GM18870 (cell line): ENCODE measurements around the gene LRRC8E.
"Not testable (repeated sequence)": the region's sequence is repeated elsewhere in the genome, so short reads cannot be mapped to it uniquely, and the experiment has no call there.

ENCODE experiments used
- ATAC-seq: cut with Tn5 transposase; IDR thresholded peaks from one replicate; pipeline ENCODE4 v1.9.1; 2021; ENCODE audit warnings: moderate library complexity; ENCODE audit not compliant: unreplicated experiment

The LRRC8E gene

GRCh38 chr19:7853770-7854128 lies 34.6 kb upstream of the LRRC8E start:
- ATAC-seq = no peak

GRCh38 chr19:7855426-7856108 lies 32.7 kb upstream of the LRRC8E start:
- no peak for ATAC-seq

GRCh38 chr19:7856109-7856591 lies 32.2 kb upstream of the LRRC8E start:
- no peak for ATAC-seq

GRCh38 chr19:7856679-7857663 lies 31.3 kb upstream of the LRRC8E start:
- ATAC-seq = no peak

- ATAC-seq = no peak
These were observed 30.6 kb upstream of the LRRC8E start for GRCh38 chr19:7857727-7858108.

GRCh38 chr19:7858109-7858770 lies 30.1 kb upstream of the LRRC8E start:
- ATAC-seq = no peak

- ATAC-seq = not testable (repeated sequence)
These were observed 29.2 kb upstream of the LRRC8E start for GRCh38 chr19:7859087-7859486.

GRCh38 chr19:7859831-7860713 lies 28.2 kb upstream of the LRRC8E start:
- no peak for ATAC-seq

GRCh38 chr19:7860714-7861618 lies 27.3 kb upstream of the LRRC8E start:
- no peak for ATAC-seq

- ATAC-seq = no peak
These were observed 26.5 kb upstream of the LRRC8E start for GRCh38 chr19:7861619-7862412.

GRCh38 chr19:7862413-7862951 lies 25.8 kb upstream of the LRRC8E start:
- ATAC-seq = no peak

- no peak for ATAC-seq
These were observed 24.9 kb upstream of the LRRC8E start for GRCh38 chr19:7863157-7863970.

- ATAC-seq = no peak
These were observed 24.2 kb upstream of the LRRC8E start for GRCh38 chr19:7863971-7864689.

GRCh38 chr19:7864690-7865074 lies 23.6 kb upstream of the LRRC8E start:
- no peak for ATAC-seq

GRCh38 chr19:7865262-7865911 lies 22.9 kb upstream of the LRRC8E start:
- ATAC-seq = no peak

GRCh38 chr19:7866399-7867091 lies 21.8 kb upstream of the LRRC8E start:
- ATAC-seq = no peak
